Measurements from ENCODE around the gene MYCBPAP. TPM values are rescaled to one million over a fixed set of nuclear protein-coding genes. Genes with fewer than 3 reads are reported as not detected.

The MYCBPAP gene
- total and polyA plus RNA-seq, 2 donors (not counting 3 experiments of a cell fraction or from before 2014, with no cell fraction given) = 0.40 to 0.66 TPM

DNA sequence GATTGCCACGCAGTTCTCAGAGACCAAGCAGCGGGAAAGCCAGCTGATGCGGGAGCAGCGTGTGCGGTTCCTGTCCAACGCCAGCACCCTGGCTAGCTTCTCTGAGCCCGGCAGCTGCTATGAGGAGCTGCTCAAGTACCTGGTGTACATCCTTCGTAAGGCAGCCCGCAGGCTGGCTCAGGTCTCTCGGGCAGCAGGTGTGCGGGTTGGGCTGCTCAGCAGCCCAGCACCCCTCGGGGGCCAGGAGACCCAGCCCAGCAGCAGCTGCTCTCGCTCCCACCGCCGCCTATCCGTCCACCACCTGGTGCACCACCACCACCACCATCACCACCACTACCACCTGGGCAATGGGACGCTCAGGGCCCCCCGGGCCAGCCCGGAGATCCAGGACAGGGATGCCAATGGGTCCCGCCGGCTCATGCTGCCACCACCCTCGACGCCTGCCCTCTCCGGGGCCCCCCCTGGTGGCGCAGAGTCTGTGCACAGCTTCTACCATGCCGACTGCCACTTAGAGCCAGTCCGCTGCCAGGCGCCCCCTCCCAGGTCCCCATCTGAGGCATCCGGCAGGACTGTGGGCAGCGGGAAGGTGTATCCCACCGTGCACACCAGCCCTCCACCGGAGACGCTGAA, 67.5 kb downstream of the MYCBPAP start:
- no TSS peak for BruUV-seq (replicated peaks)
- no peaks in the 10 kb centered on the region for H3K79me2 ChIP-seq (ENCODE audit: control insufficient read depth, insufficient read depth, low read length)
- POLR2A ChIA-PET = no interaction called here
- no peak overlapping the region for H2AFZ ChIP-seq (ENCODE audit: low read depth, low read length)
- CTCF ChIA-PET = interaction anchor here (0.9 to 2.4 kb wide), 8 partner anchors 13 to 110 kb away, joined by 3 to 10 read pairs (median 3); partner anchors contain the start of gene CACNA1G
- DNase-seq (ENCODE audit: low read depth, low spot score) (no peak), FAIRE-seq (no peak)
- H3K36me3 ChIP-seq (ENCODE audit: control insufficient read depth in 2 of 2, extremely low read depth in 1 of 2, insufficient read depth in 2 of 2, low read length in 2 of 2) = no peaks in the 10 kb centered on the region
- dilution Hi-C loops (cut with MboI; ENCODE audit: extremely low pct_ligation_motif_present, low sequenced_read_pairs) = no loop called here
- intact Hi-C loops (cut with micrococcal nuclease) = no loop called here
- no peak for TF ChIP-seq POLR2A (IDR thresholded peaks at IDR 0.05; ENCODE audit: low read depth, low read length)
- peak in 1 of 2 donors; percentile 2 for TF ChIP-seq CTCF (IDR thresholded peaks at IDR 0.05; ENCODE audit: extremely low read depth in 1 of 2, insufficient read depth in 1 of 2, low read depth in 1 of 2, low read length in 2 of 2)
- H3K9me3 ChIP-seq (replicated peaks; ENCODE audit: control insufficient read depth, insufficient read depth, low read length) = no peaks in the 10 kb centered on the region
- H3K9ac ChIP-seq (replicated peaks; ENCODE audit: extremely low read depth, insufficient read depth, low read length) = no peak overlapping the region
- H3K9me1 ChIP-seq (replicated peaks; ENCODE audit: control insufficient read depth, extremely low read depth, insufficient read depth, low read length) = no peaks in the 10 kb centered on the region
- no peaks in the 10 kb centered on the region for H3K4me1 ChIP-seq (ENCODE audit: control insufficient read depth, extremely low read depth, insufficient read depth, low read length)
- peaks cover 0 to 5% of the 10 kb centered on the region in 2 experiments for H3K27me3 ChIP-seq (ENCODE audit: control insufficient read depth in 2 of 2, insufficient read depth in 2 of 2, low read length in 2 of 2)
- no peak overlapping the region for H3K4me2 ChIP-seq (ENCODE audit: insufficient read depth, low read length)
- no peaks in the 10 kb centered on the region for H4K20me1 ChIP-seq (replicated peaks; ENCODE audit: control insufficient read depth, extremely low read depth, insufficient read depth, low read length)
- H3K27ac ChIP-seq (ENCODE audit: insufficient read depth, low read depth, low read length) = no peak overlapping the region
- H3K4me3 ChIP-seq (replicated peaks in 1 of 3; ENCODE audit: insufficient read depth in 1 of 3, low read depth in 1 of 3, low read length in 3 of 3) = no peak overlapping the region

DNA sequence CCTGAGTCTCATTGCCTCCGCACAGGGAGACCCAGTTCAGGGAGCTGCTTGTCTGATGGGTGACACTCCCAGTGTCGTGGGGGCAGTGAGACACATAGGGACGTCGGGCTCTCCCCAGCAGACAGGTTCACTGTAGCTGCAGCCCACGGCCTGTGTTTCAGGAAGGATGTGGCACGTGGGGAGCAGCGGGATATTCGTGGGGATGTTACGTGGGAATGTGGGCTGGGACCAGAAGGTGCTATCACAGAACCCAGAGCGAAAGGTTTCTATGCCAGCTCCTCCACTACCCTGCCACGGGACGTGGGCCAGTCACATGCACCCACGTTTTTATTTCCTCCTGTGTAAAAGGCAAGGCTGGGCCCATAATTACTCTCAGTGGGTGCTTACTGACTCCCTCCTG, 68.6 kb downstream of the MYCBPAP start:
- POLR2A ChIA-PET = no interaction called here
- no peak for DNase-seq (ENCODE audit: low read depth, low spot score)
- Histone ChIP-seq H3K27ac (ENCODE audit: insufficient read depth, low read depth, low read length) (no peak overlapping the region), H3K27me3 (ENCODE audit: control insufficient read depth in 2 of 2, insufficient read depth in 2 of 2, low read length in 2 of 2) (peaks cover 0 to 3% of the 10 kb centered on the region in 2 experiments), H3K9me1 (replicated peaks; ENCODE audit: control insufficient read depth, extremely low read depth, insufficient read depth, low read length) (no peaks in the 10 kb centered on the region), H3K4me2 (ENCODE audit: insufficient read depth, low read length) (no peak overlapping the region), H3K79me2 (ENCODE audit: control insufficient read depth, insufficient read depth, low read length) (no peaks in the 10 kb centered on the region), H3K9me3 (replicated peaks; ENCODE audit: control insufficient read depth, insufficient read depth, low read length) (no peaks in the 10 kb centered on the region), H3K4me3 (replicated peaks in 1 of 3; ENCODE audit: insufficient read depth in 1 of 3, low read depth in 1 of 3, low read length in 3 of 3) (no peak overlapping the region), H4K20me1 (replicated peaks; ENCODE audit: control insufficient read depth, extremely low read depth, insufficient read depth, low read length) (no peaks in the 10 kb centered on the region), H3K4me1 (ENCODE audit: control insufficient read depth, extremely low read depth, insufficient read depth, low read length) (no peaks in the 10 kb centered on the region), H2AFZ (ENCODE audit: low read depth, low read length) (no peak overlapping the region), H3K9ac (replicated peaks; ENCODE audit: extremely low read depth, insufficient read depth, low read length) (no peak overlapping the region), H3K36me3 (ENCODE audit: control insufficient read depth in 2 of 2, extremely low read depth in 1 of 2, insufficient read depth in 2 of 2, low read length in 2 of 2) (no peaks in the 10 kb centered on the region)
- no TSS peak for BruUV-seq (replicated peaks)
- CTCF ChIA-PET = interaction anchor here (1.0 to 1.3 kb wide), 3 partner anchors 105 to 118 kb away, joined by 3 read pairs; no protein-coding TSS in a partner anchor
- intact Hi-C loops (cut with micrococcal nuclease) (no loop called here), dilution Hi-C loops (cut with MboI; ENCODE audit: extremely low pct_ligation_motif_present, low sequenced_read_pairs) (no loop called here)
- TF ChIP-seq EZH2 (IDR thresholded peaks at IDR 0.05; ENCODE audit: borderline replicate concordance, low read depth, low read length, severe bottlenecking) = no peak
- TF ChIP-seq POLR2AphosphoS5 (IDR thresholded peaks at IDR 0.05; ENCODE audit: insufficient read depth, low read depth, low read length) = no peak
- TF ChIP-seq, protein P1, sequence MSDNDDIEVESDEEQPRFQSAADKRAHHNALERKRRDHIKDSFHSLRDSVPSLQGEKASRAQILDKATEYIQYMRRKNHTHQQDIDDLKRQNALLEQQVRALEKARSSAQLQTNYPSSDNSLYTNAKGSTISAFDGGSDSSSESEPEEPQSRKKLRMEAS (IDR thresholded peaks at IDR 0.05; ENCODE audit: insufficient read depth, insufficient read length) = no peak
- no peak for TF ChIP-seq MYC (IDR thresholded peaks at IDR 0.05; ENCODE audit: low read depth, low read length)
- no peak for TF ChIP-seq FOS (IDR thresholded peaks at IDR 0.05; ENCODE audit: borderline replicate concordance, insufficient read depth, low read length)
- TF ChIP-seq GATA2 (IDR thresholded peaks at IDR 0.05; ENCODE audit: insufficient read depth, insufficient read length, low read depth, low read length) = no peak
- no peak for TF ChIP-seq CTCF (IDR thresholded peaks at IDR 0.05; ENCODE audit: extremely low read depth in 1 of 2, insufficient read depth in 1 of 2, low read depth in 1 of 2, low read length in 2 of 2)
- FAIRE-seq = no peak

All from endothelial cell of umbilical vein (primary cell).